PC-9 (cell line): ENCODE data around the gene LRRC23.

Experiments
- EZH2 ChIP-seq: fragments of 200-600 bp; sonication (generic); IDR thresholded peaks from 2 replicates; pipeline ENCODE4 v1.8.0; 2017; ENCODE audit warnings: antibody characterized with exemption, low read depth
- TF ChIP-seq, protein P1 (sequence below): fragments of 200-600 bp; sonication (generic); conservative IDR thresholded peaks from 2 replicates; pipeline ENCODE4 v1.6.1; 2017; ENCODE audit warnings: mixed run types, antibody characterized with exemption, mild to moderate bottlenecking, moderate library complexity

DNA sequence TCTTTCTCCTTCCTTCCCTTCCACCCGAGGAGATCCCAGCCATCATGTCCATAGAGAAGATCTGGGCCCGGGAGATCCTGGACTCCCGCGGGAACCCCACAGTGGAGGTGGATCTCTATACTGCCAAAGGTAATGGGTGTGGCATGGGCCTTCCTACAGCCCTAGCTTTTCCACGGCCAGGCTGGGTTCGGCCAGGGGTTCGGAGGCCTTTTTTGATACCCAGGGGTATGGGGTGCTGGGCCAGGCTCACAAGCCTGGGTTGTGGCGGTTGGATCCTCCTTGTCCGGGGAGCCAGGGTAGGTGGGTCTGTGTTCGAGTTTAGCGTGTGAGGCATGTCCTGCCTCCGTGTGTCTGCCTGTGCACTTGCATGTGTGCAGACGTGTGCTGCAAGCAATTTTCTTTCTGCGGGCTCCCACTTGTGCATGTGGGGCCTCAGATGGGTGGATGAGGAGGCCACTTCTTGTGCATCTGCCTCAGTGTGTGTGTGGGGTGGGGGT is 11.2 kb downstream of the LRRC23 start:
- TF ChIP-seq, protein P1, sequence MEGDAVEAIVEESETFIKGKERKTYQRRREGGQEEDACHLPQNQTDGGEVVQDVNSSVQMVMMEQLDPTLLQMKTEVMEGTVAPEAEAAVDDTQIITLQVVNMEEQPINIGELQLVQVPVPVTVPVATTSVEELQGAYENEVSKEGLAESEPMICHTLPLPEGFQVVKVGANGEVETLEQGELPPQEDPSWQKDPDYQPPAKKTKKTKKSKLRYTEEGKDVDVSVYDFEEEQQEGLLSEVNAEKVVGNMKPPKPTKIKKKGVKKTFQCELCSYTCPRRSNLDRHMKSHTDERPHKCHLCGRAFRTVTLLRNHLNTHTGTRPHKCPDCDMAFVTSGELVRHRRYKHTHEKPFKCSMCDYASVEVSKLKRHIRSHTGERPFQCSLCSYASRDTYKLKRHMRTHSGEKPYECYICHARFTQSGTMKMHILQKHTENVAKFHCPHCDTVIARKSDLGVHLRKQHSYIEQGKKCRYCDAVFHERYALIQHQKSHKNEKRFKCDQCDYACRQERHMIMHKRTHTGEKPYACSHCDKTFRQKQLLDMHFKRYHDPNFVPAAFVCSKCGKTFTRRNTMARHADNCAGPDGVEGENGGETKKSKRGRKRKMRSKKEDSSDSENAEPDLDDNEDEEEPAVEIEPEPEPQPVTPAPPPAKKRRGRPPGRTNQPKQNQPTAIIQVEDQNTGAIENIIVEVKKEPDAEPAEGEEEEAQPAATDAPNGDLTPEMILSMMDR: no peak
- TF ChIP-seq EZH2: no peak
